Keratinocyte (primary cell): ENCODE results near the gene CPPED1.

ENCODE experiments used
- CTCF ChIP-seq, 3 experiments: IDR thresholded peaks in 1 of 3; conservative IDR thresholded peaks in 1 of 3; optimal IDR thresholded peaks in 1 of 3; 2 replicates in 2 of 3; 3 replicates in 1 of 3; pipeline versions ENCODE3 to v1.5.1; 2011; ENCODE audit warnings: low read length in 3 of 3, mild to moderate bottlenecking in 3 of 3, moderate library complexity in 2 of 3, control low read depth in 1 of 3, inconsistent platforms in 1 of 3; ENCODE audit not compliant: insufficient read depth in 2 of 3; ENCODE audit errors: extremely low read depth in 1 of 3
- EZH2 ChIP-seq: IDR thresholded peaks from one replicate; pipeline ENCODE4 v1.6.1; 2012; ENCODE audit warnings: inconsistent platforms, mild to moderate bottlenecking, low read length, moderate library complexity

DNA sequence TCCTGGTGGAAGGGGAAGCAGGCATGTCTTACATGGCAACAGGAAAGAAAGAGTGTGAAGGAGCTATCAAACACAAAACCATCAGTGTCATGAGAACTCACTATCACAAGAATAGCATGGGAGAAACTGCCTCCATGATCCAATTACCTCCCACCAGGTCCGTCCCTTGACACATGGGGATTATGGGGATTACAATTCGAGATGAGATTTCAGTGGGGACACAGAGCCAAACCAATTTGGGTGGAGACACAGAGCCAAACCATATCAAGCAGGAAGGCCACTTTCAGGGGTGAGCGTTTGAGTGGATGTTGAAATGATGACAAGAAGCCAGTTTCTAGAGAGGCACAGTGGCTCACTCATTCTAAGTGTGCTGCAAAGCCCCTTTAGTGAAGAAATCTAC, 143.8 kb downstream of the CPPED1 start:
- TF ChIP-seq CTCF (optimal IDR thresholded peaks at IDR 0.05 in 1 of 3, IDR thresholded peaks at IDR 0.05 in 1 of 3, conservative IDR thresholded peaks at IDR 0.05 in 1 of 3; ENCODE audit: extremely low read depth in 1 of 3, insufficient read depth in 2 of 3, low read length in 3 of 3) (no peak), EZH2 (no peak)
